Activated naive CD4-positive, alpha-beta T cell treated with anti-CD3 and anti-CD28 coated beads for 36 hours (primary cell): ENCODE results near the gene NRAP. TPM values are rescaled to one million over a fixed set of nuclear protein-coding genes. Genes with fewer than 3 reads are reported as not detected.

ENCODE experiments used
- CTCF ChIA-PET: fragments of 350-600 bp; sonication (Branson Sonifier 250); formaldehyde crosslinking; loops from one replicate; lab custom pipeline; 2021; ENCODE audit warnings: antibody characterized with exemption; lab: Charles Lee
- DNase-seq: peaks from one replicate; pipeline ENCODE4 v3.0.0-alpha.2; 2020
- H3K27ac Mint-ChIP-seq: one replicate; pipeline ENCODE4 v1.8.0; 2021; ENCODE audit warnings: mild to moderate bottlenecking, mixed read lengths
- H3K27me3 Mint-ChIP-seq: one replicate; pipeline ENCODE4 v1.8.0; 2021; ENCODE audit warnings: low read depth, mixed read lengths
- H3K36me3 Mint-ChIP-seq: one replicate; pipeline ENCODE4 v1.8.0; 2021; ENCODE audit warnings: low read depth, mixed read lengths
- H3K4me1 Mint-ChIP-seq: one replicate; pipeline ENCODE4 v1.8.0; 2021; ENCODE audit warnings: low read depth, mixed read lengths
- H3K4me3 Mint-ChIP-seq: one replicate; pipeline ENCODE4 v1.8.0; 2021; ENCODE audit warnings: mild to moderate bottlenecking, moderate library complexity, mixed read lengths
- H3K9me3 Mint-ChIP-seq: one replicate; pipeline ENCODE4 v1.8.0; 2021; ENCODE audit warnings: mixed read lengths
- intact Hi-C: fragments of 100-400 bp; cut with micrococcal nuclease; formaldehyde crosslinking; loops from one replicate; pipeline ENCODE4 v1.15.1; 2023
- total RNA-seq, 2 experiments: library from RNA; stranded (reverse); gene quantifications; one replicate each; pipeline ENCODE4 v1.2.3, GENCODE V29; 2021

NRAP gene
- total RNA-seq, 2 experiments from 2014 or later, result not detected

GRCh38 chr10:113562069-113562468, 101.8 kb downstream of the NRAP start:
- DNase-seq, result no peak
- Mint-ChIP-seq H3K4me1 (peaks cover 8% of the 10 kb centered on the region), H3K36me3 (no peaks in the 10 kb centered on the region), H3K27ac (no peak overlapping the region), H3K27me3 (peaks cover 8% of the 10 kb centered on the region), H3K4me3 (no peak overlapping the region), H3K9me3 (no peaks in the 10 kb centered on the region)
- CTCF ChIA-PET, result interaction anchor here (0.6 to 1.3 kb wide), 4 partner anchors 15 to 1425 kb away, joined by 3 to 5 read pairs (median 4); no protein-coding TSS in a partner anchor
- intact Hi-C loops, result loop anchor here (2.0 to 5.0 kb wide), 3 partner anchors 110 to 435 kb away; no protein-coding TSS in a partner anchor

GRCh38 chr10:113561214-113561613, 102.6 kb downstream of the NRAP start:
- Mint-ChIP-seq H3K36me3 (no peaks in the 10 kb centered on the region), H3K27me3 (peaks cover 10% of the 10 kb centered on the region), H3K27ac (no peak overlapping the region), H3K4me1 (peaks cover 8% of the 10 kb centered on the region), H3K4me3 (no peak overlapping the region), H3K9me3 (no peaks in the 10 kb centered on the region)
- intact Hi-C loops, result loop anchor here (5.0 kb wide), 2 partner anchors 109 to 434 kb away; no protein-coding TSS in a partner anchor
- DNase-seq, result no peak
- CTCF ChIA-PET, result no interaction called here

- Mint-ChIP-seq H3K36me3 (no peaks in the 10 kb centered on the region), H3K27ac (no peak overlapping the region), H3K27me3 (peaks cover 10% of the 10 kb centered on the region), H3K9me3 (no peaks in the 10 kb centered on the region), H3K4me3 (no peak overlapping the region), H3K4me1 (peaks cover 8% of the 10 kb centered on the region)
- DNase-seq, result no peak
- intact Hi-C loops, result loop anchor here (5.0 kb wide), 2 partner anchors 108 to 433 kb away; no protein-coding TSS in a partner anchor
- CTCF ChIA-PET, result interaction anchor here (0.5 to 0.7 kb wide), 2 partner anchors 81 to 1084 kb away, joined by 3 to 4 read pairs; no protein-coding TSS in a partner anchor
Measured at GRCh38 chr10:113560071-113560470, 103.8 kb downstream of the NRAP start.

- no peak overlapping the region for H3K27ac Mint-ChIP-seq
- DNase-seq, result no peak
- CTCF ChIA-PET, result no interaction called here
- H3K27me3 Mint-ChIP-seq, result peaks cover 10% of the 10 kb centered on the region
- H3K36me3 Mint-ChIP-seq, result no peaks in the 10 kb centered on the region
- intact Hi-C loops, result no loop called here
- H3K9me3 Mint-ChIP-seq, result no peaks in the 10 kb centered on the region
- peaks cover 7% of the 10 kb centered on the region for H3K4me1 Mint-ChIP-seq
- H3K4me3 Mint-ChIP-seq, result no peak overlapping the region
Measured at GRCh38 chr10:113557903-113558321, 105.9 kb downstream of the NRAP start.

GRCh38 chr10:113557424-113557862, 106.4 kb downstream of the NRAP start:
- CTCF ChIA-PET, result no interaction called here
- intact Hi-C loops, result no loop called here
- H3K4me3 Mint-ChIP-seq, result no peak overlapping the region
- H3K27me3 Mint-ChIP-seq, result peaks cover 10% of the 10 kb centered on the region
- H3K27ac Mint-ChIP-seq, result no peak overlapping the region
- no peaks in the 10 kb centered on the region for H3K36me3 Mint-ChIP-seq
- no peak for DNase-seq
- no peaks in the 10 kb centered on the region for H3K9me3 Mint-ChIP-seq
- peaks cover 7% of the 10 kb centered on the region for H3K4me1 Mint-ChIP-seq

- DNase-seq, result no peak
- Mint-ChIP-seq H3K4me3 (no peak overlapping the region), H3K27me3 (peaks cover 10% of the 10 kb centered on the region), H3K4me1 (peaks cover 7% of the 10 kb centered on the region), H3K36me3 (no peaks in the 10 kb centered on the region), H3K9me3 (no peaks in the 10 kb centered on the region), H3K27ac (no peak overlapping the region)
- CTCF ChIA-PET, result no interaction called here
- intact Hi-C loops, result no loop called here
Measured at GRCh38 chr10:113555751-113556150, 108.1 kb downstream of the NRAP start.

GRCh38 chr10:113555245-113555644, 108.6 kb downstream of the NRAP start:
- H3K9me3 Mint-ChIP-seq, result no peaks in the 10 kb centered on the region
- no peak for DNase-seq
- no peak overlapping the region for H3K4me3 Mint-ChIP-seq
- intact Hi-C loops, result no loop called here
- peaks cover 10% of the 10 kb centered on the region for H3K27me3 Mint-ChIP-seq
- H3K27ac Mint-ChIP-seq, result no peak overlapping the region
- H3K36me3 Mint-ChIP-seq, result no peaks in the 10 kb centered on the region
- CTCF ChIA-PET, result no interaction called here
- H3K4me1 Mint-ChIP-seq, result peaks cover 7% of the 10 kb centered on the region

GRCh38 chr10:113554214-113554613, 109.6 kb downstream of the NRAP start:
- CTCF ChIA-PET, result no interaction called here
- peaks cover 10% of the 10 kb centered on the region for H3K27me3 Mint-ChIP-seq

GRCh38 chr10:113553149-113553548, 110.7 kb downstream of the NRAP start:
- CTCF ChIA-PET, result no interaction called here
- Mint-ChIP-seq H3K4me1 (peaks cover 4% of the 10 kb centered on the region), H3K4me3 (no peak overlapping the region), H3K9me3 (no peaks in the 10 kb centered on the region), H3K27me3 (peaks cover 10% of the 10 kb centered on the region), H3K27ac (no peak overlapping the region), H3K36me3 (no peaks in the 10 kb centered on the region)
- intact Hi-C loops, result no loop called here
- no peak for DNase-seq

More at GRCh38 chr10:113554214-113554613, 109.6 kb downstream of the NRAP start:
- H3K4me3 Mint-ChIP-seq, result no peak overlapping the region
- intact Hi-C loops, result no loop called here
- no peaks in the 10 kb centered on the region for H3K36me3 Mint-ChIP-seq
- DNase-seq, result no peak
- no peaks in the 10 kb centered on the region for H3K9me3 Mint-ChIP-seq
- H3K27ac Mint-ChIP-seq, result no peak overlapping the region
- peaks cover 7% of the 10 kb centered on the region for H3K4me1 Mint-ChIP-seq

- Mint-ChIP-seq H3K9me3 (no peaks in the 10 kb centered on the region), H3K27ac (no peak within 1 kb of the TSS), H3K4me1 (no peaks in the 10 kb centered on the region)
Measured at GRCh38 chr10:113552701-113553100, 111.1 kb downstream of the NRAP start, which contains the start of gene HABP2. Gene HABP2, plus strand, starts transcription at chr10:113553053. Its CDS starts 69 bp downstream, at chr10:113553122.

GRCh38 chr10:113552014-113552413, 111.8 kb downstream of the NRAP start:
- intact Hi-C loops, result no loop called here
- no peak overlapping the region for H3K4me3 Mint-ChIP-seq
- CTCF ChIA-PET, result no interaction called here

More at GRCh38 chr10:113552701-113553100, 111.1 kb downstream of the NRAP start, which contains the start of gene HABP2:
- H3K36me3 Mint-ChIP-seq, result no peaks in the 10 kb centered on the region
- CTCF ChIA-PET, result no interaction called here
- no peak for DNase-seq
- H3K4me3 Mint-ChIP-seq, result no peak within 1 kb of the TSS
- intact Hi-C loops, result no loop called here
- H3K27me3 Mint-ChIP-seq, result peaks cover 7% of the 10 kb centered on the region

GRCh38 chr10:113550365-113550764, 113.5 kb downstream of the NRAP start:
- DNase-seq, result no peak
- Mint-ChIP-seq H3K4me1 (no peaks in the 10 kb centered on the region), H3K27ac (no peak overlapping the region), H3K27me3 (peaks cover 3% of the 10 kb centered on the region), H3K4me3 (no peak overlapping the region), H3K9me3 (no peaks in the 10 kb centered on the region), H3K36me3 (no peaks in the 10 kb centered on the region)
- CTCF ChIA-PET, result no interaction called here
- intact Hi-C loops, result no loop called here

More at GRCh38 chr10:113552014-113552413, 111.8 kb downstream of the NRAP start:
- Mint-ChIP-seq H3K27me3 (peaks cover 2% of the 10 kb centered on the region), H3K27ac (no peak overlapping the region), H3K36me3 (no peaks in the 10 kb centered on the region), H3K9me3 (no peaks in the 10 kb centered on the region), H3K4me1 (no peaks in the 10 kb centered on the region)
- DNase-seq, result no peak

- H3K27me3 Mint-ChIP-seq, result peaks cover 3% of the 10 kb centered on the region
- H3K4me3 Mint-ChIP-seq, result no peak overlapping the region
- H3K36me3 Mint-ChIP-seq, result no peaks in the 10 kb centered on the region
- H3K4me1 Mint-ChIP-seq, result no peaks in the 10 kb centered on the region
- H3K9me3 Mint-ChIP-seq, result no peaks in the 10 kb centered on the region
- DNase-seq, result no peak
- intact Hi-C loops, result no loop called here
- no peak overlapping the region for H3K27ac Mint-ChIP-seq
- CTCF ChIA-PET, result no interaction called here
Measured at GRCh38 chr10:113549856-113550255, 114.0 kb downstream of the NRAP start.
